ENCODE results near the gene UGT1A1.

The UGT1A1 gene

DNA sequence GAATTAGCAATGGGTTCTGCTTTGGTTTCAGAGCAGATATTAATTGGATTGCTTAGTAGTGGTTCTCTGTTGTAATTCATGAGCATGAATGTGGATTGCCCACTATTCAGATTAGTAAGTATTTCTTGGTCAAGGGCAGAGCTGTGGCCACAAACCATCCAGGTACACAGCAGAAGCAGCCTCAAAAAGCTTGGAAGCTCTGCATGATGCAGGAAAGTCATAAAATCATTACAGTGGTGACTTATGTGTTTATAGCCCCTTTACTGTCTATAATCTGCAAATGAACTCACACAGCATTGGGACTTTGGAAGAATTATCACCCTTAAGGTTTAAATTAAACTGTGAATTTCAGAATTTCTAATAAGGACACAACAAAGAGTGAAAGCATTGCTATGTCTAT lies 1.9 kb upstream of the UGT1A1 start:
- no peak for DNase-seq (ENCODE audit: low spot score)

GRCh38 chr2:233758849-233759248 lies 1.2 kb upstream of the UGT1A1 start:
- DNase-seq (ENCODE audit: low spot score) = no peak

DNA sequence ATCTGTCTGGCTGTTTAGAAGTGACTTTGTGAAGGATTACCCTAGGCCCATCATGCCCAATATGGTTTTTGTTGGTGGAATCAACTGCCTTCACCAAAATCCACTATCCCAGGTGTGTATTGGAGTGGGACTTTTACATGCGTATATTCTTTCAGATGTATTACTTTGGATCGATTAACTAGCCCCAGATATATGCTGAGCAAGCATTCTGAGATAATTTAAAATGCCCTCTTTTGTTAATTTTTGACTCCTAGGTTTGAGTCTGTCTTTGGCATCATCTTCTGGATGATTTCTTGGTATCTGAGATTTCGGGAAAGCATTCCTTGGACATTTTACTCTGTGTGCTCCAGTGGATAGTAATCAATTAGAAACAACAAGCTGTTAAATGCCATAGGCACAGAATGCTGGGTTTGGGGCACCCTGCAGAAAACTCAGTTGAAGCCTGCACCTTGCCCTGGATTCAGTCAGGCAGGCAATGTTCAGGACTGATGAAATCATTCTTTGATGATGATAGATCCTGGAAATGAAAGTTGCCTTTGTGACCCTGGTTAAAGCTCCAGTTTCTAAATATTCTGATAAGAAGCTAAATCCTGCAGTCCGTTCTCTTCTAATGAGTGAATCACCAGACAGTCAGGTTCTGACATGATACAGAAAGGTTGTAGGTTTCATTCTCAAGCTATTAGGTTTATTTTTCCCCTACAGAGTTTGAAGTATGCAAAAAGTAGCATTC lies 1.1 kb downstream of the UGT1A1 start:
- DNase-seq (ENCODE audit: low spot score) = no peak

- no peak for DNase-seq (ENCODE audit: low spot score)
Measured at GRCh38 chr2:233764264-233764663, 4.2 kb downstream of the UGT1A1 start.

DNA sequence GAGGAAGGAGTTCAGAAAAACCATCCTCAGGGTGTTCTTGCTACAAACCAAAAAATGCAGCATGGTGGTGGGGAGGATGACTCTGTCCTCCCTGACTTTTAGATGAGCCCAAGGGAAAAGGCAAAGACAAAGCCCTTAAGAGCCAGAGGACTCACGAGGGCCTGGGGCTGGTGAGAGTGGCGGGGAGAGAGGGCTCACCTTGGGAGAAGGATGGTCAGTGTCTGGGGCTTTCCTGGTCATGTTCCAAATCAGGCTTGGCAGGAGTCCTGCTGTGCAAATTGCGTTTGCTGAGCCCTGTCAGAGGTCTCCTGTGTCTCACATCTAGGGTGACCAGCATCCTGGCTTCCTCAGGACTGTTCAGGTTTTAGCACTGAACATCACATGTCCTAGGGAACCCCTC lies 4.7 kb downstream of the UGT1A1 start:
- DNase-seq (ENCODE audit: low spot score) = no peak

- no peak for DNase-seq (ENCODE audit: low spot score)
Measured at GRCh38 chr2:233766416-233766815, 6.3 kb downstream of the UGT1A1 start.

- DNase-seq (ENCODE audit: low spot score) = no peak
Measured at GRCh38 chr2:233768076-233768475, 8.0 kb downstream of the UGT1A1 start.

- no peak for DNase-seq (ENCODE audit: low spot score)
Measured at GRCh38 chr2:233769260-233769659, 9.2 kb downstream of the UGT1A1 start.

DNA sequence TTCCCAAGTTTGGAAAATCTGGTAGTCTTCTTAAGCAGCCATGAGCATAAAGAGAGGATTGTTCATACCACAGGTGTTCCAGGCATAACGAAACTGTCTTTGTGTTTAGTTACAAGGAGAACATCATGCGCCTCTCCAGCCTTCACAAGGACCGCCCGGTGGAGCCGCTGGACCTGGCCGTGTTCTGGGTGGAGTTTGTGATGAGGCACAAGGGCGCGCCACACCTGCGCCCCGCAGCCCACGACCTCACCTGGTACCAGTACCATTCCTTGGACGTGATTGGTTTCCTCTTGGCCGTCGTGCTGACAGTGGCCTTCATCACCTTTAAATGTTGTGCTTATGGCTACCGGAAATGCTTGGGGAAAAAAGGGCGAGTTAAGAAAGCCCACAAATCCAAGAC lies 12.1 kb downstream of the UGT1A1 start:
- no peak for DNase-seq (ENCODE audit: low spot score)

- no peak for DNase-seq (ENCODE audit: low spot score)
Measured at GRCh38 chr2:233772583-233772982, 12.5 kb downstream of the UGT1A1 start.

- DNase-seq (ENCODE audit: low spot score) = no peak
Measured at GRCh38 chr2:233773854-233774253, 13.8 kb downstream of the UGT1A1 start.

DNA sequence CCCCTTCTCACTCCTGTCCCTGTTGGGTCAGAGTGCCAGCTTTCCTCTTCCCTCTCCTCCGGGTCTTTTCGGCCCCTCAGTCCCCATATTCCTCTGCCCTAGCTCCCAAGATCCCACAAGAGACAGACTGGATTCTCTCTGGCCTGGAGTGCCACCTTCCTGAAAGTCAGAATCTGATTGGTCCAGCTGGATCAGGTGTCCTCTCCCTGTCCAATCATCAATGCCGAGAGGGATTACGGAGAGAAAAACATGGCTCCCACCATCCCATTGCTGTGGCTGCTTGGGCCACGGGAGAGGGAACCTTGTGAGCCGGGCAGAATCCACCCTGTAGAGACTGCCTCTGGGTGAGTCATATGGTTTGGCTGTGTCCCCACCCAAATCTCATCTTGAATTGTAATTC lies 15.3 kb downstream of the UGT1A1 start:
- DNase-seq (ENCODE audit: low spot score) = no peak

- DNase-seq (ENCODE audit: low spot score) = no peak
Measured at GRCh38 chr2:233778030-233778429, 18.0 kb downstream of the UGT1A1 start, which contains the start of gene MROH2A. TSS of gene MROH2A (plus strand) at chr2:233778330. CDS start at chr2:233779359, 1,029 bp downstream.

DNA sequence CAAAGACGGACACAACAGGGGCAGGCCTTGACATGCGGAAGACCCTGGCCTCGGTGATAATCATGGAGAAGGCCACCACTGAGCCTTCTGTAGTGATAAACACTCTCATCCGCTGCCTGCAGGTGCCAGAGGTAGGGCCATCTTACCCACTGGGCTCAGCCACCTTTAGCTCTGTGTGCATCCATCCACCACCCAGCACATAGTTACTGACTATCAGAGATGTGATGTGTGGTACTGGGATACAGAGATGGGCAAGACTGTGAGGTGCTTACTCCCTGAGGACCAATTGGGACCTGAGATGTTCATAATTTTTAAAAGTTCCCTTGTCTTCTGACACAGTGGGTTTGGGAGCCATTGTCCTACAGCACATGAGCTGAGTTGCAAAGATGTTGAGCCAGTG lies 19.7 kb downstream of the UGT1A1 start:
- no peak for DNase-seq (ENCODE audit: low spot score)

DNA sequence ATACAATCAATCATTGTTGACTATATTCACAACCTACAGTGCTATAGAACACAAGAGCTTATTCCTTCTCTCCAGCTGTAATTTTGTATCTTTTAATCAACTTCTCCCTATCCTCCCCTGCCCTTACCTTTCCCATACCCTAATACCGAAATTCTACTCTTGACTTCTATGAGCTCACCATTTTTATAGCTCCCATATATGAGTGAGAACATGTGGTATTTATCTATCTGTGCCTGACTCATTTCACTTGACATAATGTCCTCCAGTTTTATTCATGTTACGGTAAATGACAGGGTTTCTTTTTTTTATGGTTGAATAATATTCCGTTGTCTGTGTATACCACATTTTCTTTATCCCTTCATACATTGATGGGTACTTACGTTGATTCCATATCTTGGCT lies 20.7 kb downstream of the UGT1A1 start:
- no peak for DNase-seq (ENCODE audit: low spot score)

GRCh38 chr2:233789554-233789953 lies 29.5 kb downstream of the UGT1A1 start:
- DNase-seq (ENCODE audit: low spot score) = no peak

DNA sequence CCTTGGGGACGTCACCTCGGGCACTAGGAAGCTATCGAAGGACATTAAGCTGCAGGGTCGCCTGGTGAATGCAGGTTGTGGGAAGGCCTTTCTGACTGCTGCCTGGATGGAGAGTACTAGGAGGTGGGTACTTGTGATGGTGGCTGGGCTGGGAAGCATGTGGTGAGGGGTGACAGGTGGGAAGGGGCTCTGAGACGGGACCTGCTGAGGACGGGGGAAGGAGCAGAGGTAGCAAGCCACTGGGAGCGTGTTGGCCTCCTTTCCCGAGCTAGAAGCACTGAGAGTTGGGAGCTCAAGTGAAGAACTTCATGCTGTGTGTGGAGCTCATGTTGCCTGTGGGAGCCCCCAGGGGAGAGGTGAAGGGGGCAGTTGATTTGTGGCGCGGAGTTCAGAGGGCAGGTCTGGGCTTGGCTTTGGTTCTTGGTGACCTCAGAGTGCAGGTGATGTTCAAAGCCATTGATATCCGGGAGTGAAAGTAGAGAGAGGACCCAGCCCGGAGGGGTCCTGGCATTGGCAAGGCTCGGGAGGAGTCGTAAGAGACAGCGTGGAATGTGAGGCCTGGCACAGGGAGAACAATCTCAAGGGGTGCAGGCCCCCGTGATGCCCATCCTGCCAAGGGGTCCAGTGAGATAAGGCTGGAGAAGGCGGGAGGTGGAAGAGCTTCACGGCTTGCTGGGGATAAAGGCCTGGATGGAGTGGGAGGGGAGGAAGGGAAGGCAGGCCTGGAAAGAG lies 31.2 kb downstream of the UGT1A1 start:
- no peak for DNase-seq (ENCODE audit: low spot score)

- no peak for DNase-seq (ENCODE audit: low spot score)
Measured at GRCh38 chr2:233791883-233792329, 31.8 kb downstream of the UGT1A1 start.

- no peak for DNase-seq (ENCODE audit: low spot score)
Measured at GRCh38 chr2:233792720-233793119, 32.6 kb downstream of the UGT1A1 start.

DNA sequence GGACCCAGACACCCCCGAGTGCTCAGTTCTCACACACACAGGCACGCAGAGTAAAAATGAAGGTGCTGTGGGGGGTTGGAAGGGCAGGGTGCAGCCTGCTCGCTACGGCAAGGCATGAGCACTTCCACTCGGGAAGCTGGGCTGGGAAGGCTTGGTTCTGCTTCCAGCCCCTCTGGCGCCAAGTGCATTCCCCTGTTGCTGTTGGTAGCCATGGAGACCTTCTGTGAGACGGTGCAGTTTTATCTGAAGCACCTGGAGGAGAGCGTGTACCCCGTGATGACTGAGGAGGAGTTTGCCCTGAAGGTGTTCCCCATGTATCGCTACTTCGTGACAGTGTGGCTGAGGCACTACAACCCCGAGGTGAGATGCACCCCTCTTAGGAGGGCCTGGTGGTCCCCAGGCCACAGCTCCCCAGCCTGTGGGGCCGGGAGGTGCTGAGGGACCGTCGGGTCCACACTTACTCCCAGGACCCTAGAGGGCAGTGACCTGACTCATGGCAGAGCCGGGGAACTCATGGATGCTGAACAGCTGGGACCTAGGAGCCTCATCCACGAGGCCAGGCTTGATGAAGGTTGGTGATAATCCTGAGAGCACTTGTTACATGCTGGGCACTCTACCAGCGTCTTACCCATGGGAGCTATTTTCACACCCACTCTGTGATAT lies 33.5 kb downstream of the UGT1A1 start:
- no peak for DNase-seq (ENCODE audit: low spot score)

GRCh38 chr2:233794128-233794658 lies 34.1 kb downstream of the UGT1A1 start:
- no peak for DNase-seq (ENCODE audit: low spot score)

- no peak for DNase-seq (ENCODE audit: low spot score)
Measured at GRCh38 chr2:233795735-233796171, 35.7 kb downstream of the UGT1A1 start.

GRCh38 chr2:233796254-233796653 lies 36.2 kb downstream of the UGT1A1 start:
- no peak for DNase-seq (ENCODE audit: low spot score)

Measured in CD4-positive, alpha-beta T cell treated with Interleukin-15 for 4 hours (primary cell).